ENCODE results near the gene AFG1L.
"Not testable (repeated sequence)": the region's sequence is repeated elsewhere in the genome, so short reads cannot be mapped to it uniquely, and the experiment has no call there.

Gene AFG1L

DNA sequence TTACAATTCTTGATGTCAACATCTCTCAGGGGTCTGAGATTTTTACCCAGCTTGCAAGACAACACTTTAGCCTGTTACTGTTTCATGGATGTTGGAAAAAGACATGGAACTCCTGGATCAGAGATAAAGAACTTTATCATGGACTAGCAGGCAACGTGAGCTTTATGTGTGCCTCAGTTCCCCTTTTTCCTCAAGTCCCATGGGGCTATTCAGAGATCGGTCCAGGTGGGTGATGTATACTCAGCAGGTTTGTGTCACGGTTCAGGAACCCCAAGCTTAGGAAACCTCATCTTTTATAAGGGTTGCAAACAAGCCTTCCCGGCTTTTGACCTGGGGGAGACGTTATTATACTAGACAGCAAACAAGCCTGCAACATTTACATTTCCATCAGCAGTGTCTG lies 15.0 kb downstream of the AFG1L start:
- Histone ChIP-seq H3K4me3 (ENCODE audit: insufficient read length, low read depth) (no peak overlapping the region), H3K36me3 (ENCODE audit: insufficient read depth, insufficient read length, low read length) (no peaks in the 10 kb centered on the region), H3K9ac (ENCODE audit: insufficient read length, low read depth) (no peak overlapping the region), H3K27me3 (ENCODE audit: insufficient read depth, insufficient read length) (no peaks in the 10 kb centered on the region), H3K4me1 (ENCODE audit: insufficient read depth, insufficient read length) (no peaks in the 10 kb centered on the region), H3K9me3 (ENCODE audit: insufficient read depth, low read length) (no peaks in the 10 kb centered on the region)
- TF ChIP-seq ZNF274 (IDR thresholded peaks at IDR 0.05; ENCODE audit: low read depth, low read length) (no peak), SUZ12 (IDR thresholded peaks at IDR 0.05; ENCODE audit: extremely low read depth, insufficient read depth, insufficient read length) (no peak), YY1 (IDR thresholded peaks at IDR 0.05; ENCODE audit: insufficient read depth, insufficient read length) (no peak)
- DNase-seq (ENCODE audit: low read depth, low spot score) = no peak

- Histone ChIP-seq H3K9me3 (ENCODE audit: insufficient read depth, low read length) (no peaks in the 10 kb centered on the region), H3K9ac (ENCODE audit: insufficient read length, low read depth) (no peak overlapping the region), H3K4me1 (ENCODE audit: insufficient read depth, insufficient read length) (no peaks in the 10 kb centered on the region), H3K36me3 (ENCODE audit: insufficient read depth, insufficient read length, low read length) (no peaks in the 10 kb centered on the region), H3K4me3 (ENCODE audit: insufficient read length, low read depth) (no peak overlapping the region), H3K27me3 (ENCODE audit: insufficient read depth, insufficient read length) (no peaks in the 10 kb centered on the region)
- DNase-seq (ENCODE audit: low read depth, low spot score) = no peak
- no peak for TF ChIP-seq YY1 (IDR thresholded peaks at IDR 0.05; ENCODE audit: insufficient read depth, insufficient read length)
- TF ChIP-seq ZNF274 (IDR thresholded peaks at IDR 0.05; ENCODE audit: low read depth, low read length) = no peak
- TF ChIP-seq SUZ12 (IDR thresholded peaks at IDR 0.05; ENCODE audit: extremely low read depth, insufficient read depth, insufficient read length) = no peak
Observed at GRCh38 chr6:108312605-108313004, 17.8 kb downstream of the AFG1L start.

GRCh38 chr6:108321253-108321747 lies 26.4 kb downstream of the AFG1L start:
- no peaks in the 10 kb centered on the region for H3K9me3 ChIP-seq (ENCODE audit: insufficient read depth, low read length)
- no peaks in the 10 kb centered on the region for H3K4me1 ChIP-seq (ENCODE audit: insufficient read depth, insufficient read length)
- no peak overlapping the region for H3K4me3 ChIP-seq (ENCODE audit: insufficient read length, low read depth)
- DNase-seq (ENCODE audit: low read depth, low spot score) = no peak
- no peak overlapping the region for H3K9ac ChIP-seq (ENCODE audit: insufficient read length, low read depth)
- H3K27me3 ChIP-seq (ENCODE audit: insufficient read depth, insufficient read length) = no peaks in the 10 kb centered on the region
- TF ChIP-seq SUZ12 (IDR thresholded peaks at IDR 0.05; ENCODE audit: extremely low read depth, insufficient read depth, insufficient read length) = no peak
- TF ChIP-seq ZNF274 (IDR thresholded peaks at IDR 0.05; ENCODE audit: low read depth, low read length) = no peak
- no peak for TF ChIP-seq YY1 (IDR thresholded peaks at IDR 0.05; ENCODE audit: insufficient read depth, insufficient read length)
- H3K36me3 ChIP-seq (ENCODE audit: insufficient read depth, insufficient read length, low read length) = peaks cover 8% of the 10 kb centered on the region

- no peak for TF ChIP-seq YY1 (IDR thresholded peaks at IDR 0.05; ENCODE audit: insufficient read depth, insufficient read length)
- TF ChIP-seq SUZ12 (IDR thresholded peaks at IDR 0.05; ENCODE audit: extremely low read depth, insufficient read depth, insufficient read length) = no peak
- TF ChIP-seq ZNF274 (IDR thresholded peaks at IDR 0.05; ENCODE audit: low read depth, low read length) = no peak
- H3K27me3 ChIP-seq (ENCODE audit: insufficient read depth, insufficient read length) = no peaks in the 10 kb centered on the region
- H3K4me3 ChIP-seq (ENCODE audit: insufficient read length, low read depth) = no peak overlapping the region
- H3K36me3 ChIP-seq (ENCODE audit: insufficient read depth, insufficient read length, low read length) = peaks cover 11% of the 10 kb centered on the region
- no peaks in the 10 kb centered on the region for H3K4me1 ChIP-seq (ENCODE audit: insufficient read depth, insufficient read length)
- H3K9me3 ChIP-seq (ENCODE audit: insufficient read depth, low read length) = no peaks in the 10 kb centered on the region
- DNase-seq (ENCODE audit: low read depth, low spot score) = no peak
- no peak overlapping the region for H3K9ac ChIP-seq (ENCODE audit: insufficient read length, low read depth)
Observed at GRCh38 chr6:108322728-108323127, 27.9 kb downstream of the AFG1L start.

- DNase-seq (ENCODE audit: low read depth, low spot score) = no peak
- TF ChIP-seq SUZ12 (IDR thresholded peaks at IDR 0.05; ENCODE audit: extremely low read depth, insufficient read depth, insufficient read length) = no peak
- no peak for TF ChIP-seq ZNF274 (IDR thresholded peaks at IDR 0.05; ENCODE audit: low read depth, low read length)
- no peak for TF ChIP-seq YY1 (IDR thresholded peaks at IDR 0.05; ENCODE audit: insufficient read depth, insufficient read length)
- Histone ChIP-seq H3K4me1 (ENCODE audit: insufficient read depth, insufficient read length) (no peaks in the 10 kb centered on the region), H3K27me3 (ENCODE audit: insufficient read depth, insufficient read length) (no peaks in the 10 kb centered on the region), H3K4me3 (ENCODE audit: insufficient read length, low read depth) (no peak overlapping the region), H3K9ac (ENCODE audit: insufficient read length, low read depth) (no peak overlapping the region), H3K36me3 (ENCODE audit: insufficient read depth, insufficient read length, low read length) (peaks cover 11% of the 10 kb centered on the region), H3K9me3 (ENCODE audit: insufficient read depth, low read length) (no peaks in the 10 kb centered on the region)
Observed at GRCh38 chr6:108323710-108324466, 29.0 kb downstream of the AFG1L start.

DNA sequence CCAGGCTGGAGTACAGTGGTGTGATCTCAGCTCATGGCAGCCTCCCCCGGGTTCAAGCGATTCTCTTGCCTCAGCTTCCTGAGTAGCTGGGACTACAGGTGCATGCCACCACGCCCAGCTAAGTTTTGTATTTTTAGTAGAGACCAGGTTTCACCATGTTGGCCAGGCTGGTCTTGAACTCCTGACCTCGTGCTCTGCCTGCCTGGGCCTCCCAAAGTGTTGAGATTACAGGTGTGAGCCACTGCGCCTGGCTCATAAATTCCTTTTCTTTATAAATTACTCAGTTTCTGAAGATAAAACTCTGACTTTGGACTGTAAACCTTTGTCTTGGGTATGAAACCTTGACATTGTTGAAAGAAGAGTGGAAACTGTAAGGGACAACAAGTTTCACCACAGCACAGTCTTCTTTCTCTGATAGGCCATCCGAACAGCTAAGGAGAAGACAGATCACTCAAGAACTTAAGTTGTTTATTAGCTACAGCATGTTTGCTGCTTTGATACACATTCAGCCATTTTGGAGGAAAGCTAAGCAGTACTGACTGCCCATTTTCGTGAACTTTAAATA lies 35.4 kb downstream of the AFG1L start:
- not testable (repeated sequence) for DNase-seq (ENCODE audit: low read depth, low spot score)

DNA sequence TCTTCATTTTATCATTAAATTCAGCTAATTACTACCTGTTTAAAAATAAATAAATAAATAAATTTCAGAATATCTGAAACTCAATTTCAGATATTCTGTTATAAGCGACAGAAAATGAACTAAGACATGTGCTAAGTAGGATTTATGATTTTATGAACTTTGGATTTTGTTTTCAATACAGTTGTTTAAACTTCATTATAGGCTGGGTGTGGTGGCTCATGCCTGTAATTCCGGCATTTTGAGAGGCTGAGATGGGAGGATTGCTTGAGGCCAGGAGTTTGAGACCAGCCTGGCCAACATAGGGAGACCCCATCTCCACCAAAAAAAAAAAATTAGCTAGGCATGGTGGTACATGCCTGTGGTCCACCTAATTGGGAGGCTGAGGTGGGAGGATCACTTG lies 36.0 kb downstream of the AFG1L start:
- no peak for DNase-seq (ENCODE audit: low read depth, low spot score)
- H3K9me3 ChIP-seq (ENCODE audit: insufficient read depth, low read length) = no peaks in the 10 kb centered on the region
- no peak overlapping the region for H3K4me3 ChIP-seq (ENCODE audit: insufficient read length, low read depth)
- no peaks in the 10 kb centered on the region for H3K4me1 ChIP-seq (ENCODE audit: insufficient read depth, insufficient read length)
- H3K27me3 ChIP-seq (ENCODE audit: insufficient read depth, insufficient read length) = no peaks in the 10 kb centered on the region
- H3K36me3 ChIP-seq (ENCODE audit: insufficient read depth, insufficient read length, low read length) = peaks cover 3% of the 10 kb centered on the region
- no peak for TF ChIP-seq YY1 (IDR thresholded peaks at IDR 0.05; ENCODE audit: insufficient read depth, insufficient read length)
- no peak overlapping the region for H3K9ac ChIP-seq (ENCODE audit: insufficient read length, low read depth)

More for the DNA sequence above, 35.4 kb downstream of the AFG1L start:
- H3K4me3 ChIP-seq (ENCODE audit: insufficient read length, low read depth); H3K27me3 ChIP-seq (ENCODE audit: insufficient read depth, insufficient read length); H3K9me3 ChIP-seq (ENCODE audit: insufficient read depth, low read length); H3K9ac ChIP-seq (ENCODE audit: insufficient read length, low read depth); H3K4me1 ChIP-seq (ENCODE audit: insufficient read depth, insufficient read length); H3K36me3 ChIP-seq (ENCODE audit: insufficient read depth, insufficient read length, low read length): not testable (repeated sequence)
